GM12801 (cell line): ENCODE measurements around the gene TRIM25.

Source experiments
- CTCF ChIP-seq: IDR thresholded peaks from one replicate; pipeline ENCODE4 v1.5.1; 2011; ENCODE audit warnings: control low read depth; ENCODE audit not compliant: insufficient read length; ENCODE audit errors: extremely low read depth

TRIM25 gene

GRCh38 chr17:56883616-56884015 is 30.2 kb downstream of the TRIM25 start:
- no peak for TF ChIP-seq CTCF

- no peak for TF ChIP-seq CTCF
These were observed 32.1 kb downstream of the TRIM25 start for GRCh38 chr17:56881685-56882295.

GRCh38 chr17:56880571-56880970 is 33.3 kb downstream of the TRIM25 start:
- no peak for TF ChIP-seq CTCF

GRCh38 chr17:56880133-56880532 is 33.7 kb downstream of the TRIM25 start:
- TF ChIP-seq CTCF = no peak

GRCh38 chr17:56879280-56879679 is 34.6 kb downstream of the TRIM25 start:
- TF ChIP-seq CTCF = no peak

GRCh38 chr17:56876766-56877179 is 37.1 kb downstream of the TRIM25 start:
- no peak for TF ChIP-seq CTCF

GRCh38 chr17:56870081-56870651 is 43.7 kb downstream of the TRIM25 start:
- TF ChIP-seq CTCF = no peak
